ENCODE measurements around the gene CYB5R3. TPM values are rescaled to one million over a fixed set of nuclear protein-coding genes. Genes with fewer than 3 reads are reported as not detected.

The CYB5R3 gene
- total and polyA plus RNA-seq, 4 donors: 49.4 to 210 (median 134) TPM

- WGBS: 48% methylated on average over 4 of the region's 4 CpGs
- Histone ChIP-seq H3K4me1 (ENCODE audit: control insufficient read depth in 4 of 4, insufficient read depth in 4 of 4, low read length in 3 of 4) (peaks cover 40 to 68% (median 56%) of the 10 kb centered on the region in 4 donors), H3K9me3 (ENCODE audit: control insufficient read depth in 4 of 4, low read length in 3 of 4) (no peaks in the 10 kb centered on the region), H3K9ac (ENCODE audit: low read depth in 1 of 2, low read length in 2 of 2) (no peak overlapping the region), H3K27ac (ENCODE audit: low read depth in 1 of 2, low read length in 2 of 2) (peak overlapping the region; percentile 94 to 96), H3K36me3 (ENCODE audit: control insufficient read depth in 4 of 4, insufficient read depth in 3 of 4, low read depth in 1 of 4, low read length in 3 of 4) (no peaks in the 10 kb centered on the region), H3K27me3 (ENCODE audit: control insufficient read depth in 4 of 4, insufficient read depth in 4 of 4, low read length in 3 of 4) (no peaks in the 10 kb centered on the region), H3K4me3 (ENCODE audit: low read depth in 1 of 3, low read length in 3 of 3) (peak overlapping the region; percentile 95 to 99 (median 96))
- TF ChIP-seq GABPA (IDR thresholded peaks at IDR 0.05 in 1 of 2, conservative IDR thresholded peaks at IDR 0.05 in 1 of 2): no peak
- TF ChIP-seq FOXA1 (IDR thresholded peaks at IDR 0.05): no peak
- TF ChIP-seq ZBTB33 (IDR thresholded peaks at IDR 0.05): no peak
- no peak for TF ChIP-seq JUND (IDR thresholded peaks at IDR 0.05)
- TF ChIP-seq YY1 (IDR thresholded peaks at IDR 0.05): no peak
- TF ChIP-seq SP1 (IDR thresholded peaks at IDR 0.05): no peak
- TF ChIP-seq NR2F2 (IDR thresholded peaks at IDR 0.05): no peak
- TF ChIP-seq EGR1 (IDR thresholded peaks at IDR 0.05; ENCODE audit: low read depth in 2 of 2): no peak
- no peak for TF ChIP-seq RAD21 (IDR thresholded peaks at IDR 0.05)
- TF ChIP-seq RXRA (IDR thresholded peaks at IDR 0.05): no peak
- no peak for TF ChIP-seq ATF3 (IDR thresholded peaks at IDR 0.05)
- TF ChIP-seq REST (IDR thresholded peaks at IDR 0.05): no peak
- TF ChIP-seq HNF4G (IDR thresholded peaks at IDR 0.05): no peak
- DNase-seq (ENCODE audit: low spot score): no peak
Measured at GRCh38 chr22:42648017-42648367, 1.2 kb downstream of the CYB5R3 start.

- 27% methylated on average over 16 of the region's 16 CpGs for WGBS
- Histone ChIP-seq H3K9ac (ENCODE audit: low read depth in 1 of 2, low read length in 2 of 2) (peak overlapping the region in 1 of 2 donors; percentile 4), H3K4me1 (ENCODE audit: control insufficient read depth in 4 of 4, insufficient read depth in 4 of 4, low read length in 3 of 4) (peaks cover 46 to 70% (median 63%) of the 10 kb centered on the region in 4 donors)
Measured at GRCh38 chr22:42646569-42647525, 2.3 kb downstream of the CYB5R3 start.

More at GRCh38 chr22:42646569-42647525, 2.3 kb downstream of the CYB5R3 start:
- Histone ChIP-seq H3K36me3 (ENCODE audit: control insufficient read depth in 4 of 4, insufficient read depth in 3 of 4, low read depth in 1 of 4, low read length in 3 of 4) (no peaks in the 10 kb centered on the region), H3K27me3 (ENCODE audit: control insufficient read depth in 4 of 4, insufficient read depth in 4 of 4, low read length in 3 of 4) (no peaks in the 10 kb centered on the region), H3K9me3 (ENCODE audit: control insufficient read depth in 4 of 4, low read length in 3 of 4) (no peaks in the 10 kb centered on the region), H3K4me3 (ENCODE audit: low read depth in 1 of 3, low read length in 3 of 3) (peak overlapping the region in 1 of 3 donors; percentile 30), H3K27ac (ENCODE audit: low read depth in 1 of 2, low read length in 2 of 2) (peak overlapping the region; percentile 67 to 73)
- TF ChIP-seq HNF4A (conservative IDR thresholded peaks at IDR 0.05): peak in 1 of 2 donors; percentile 30
- no peak for TF ChIP-seq ATF3 (IDR thresholded peaks at IDR 0.05)
- no peak for TF ChIP-seq SP1 (IDR thresholded peaks at IDR 0.05)
- peak; percentile 18 for TF ChIP-seq YY1 (IDR thresholded peaks at IDR 0.05)
- TF ChIP-seq RXRA (IDR thresholded peaks at IDR 0.05): peak; percentile 5 to 29
- TF ChIP-seq NR2F2 (IDR thresholded peaks at IDR 0.05): no peak
- DNase-seq (ENCODE audit: low spot score): peak; percentile 77

Measured in liver (tissue), 9 donors.